Measurements from ENCODE around the gene SFSWAP.

Gene SFSWAP

GRCh38 chr12:131693149-131693548, 17.7 kb upstream of the SFSWAP start:
- no peak for DNase-seq (ENCODE audit: extremely low read depth, insufficient read length)
- Histone ChIP-seq H3K36me3 (ENCODE audit: control insufficient read depth, insufficient read depth, low read length) (no peaks in the 10 kb centered on the region), H3K4me3 (replicated peaks; ENCODE audit: low read depth, low read length) (no peak overlapping the region), H3K27me3 (replicated peaks; ENCODE audit: control insufficient read depth, insufficient read depth, low read length) (no peaks in the 10 kb centered on the region)
- no peak for TF ChIP-seq CTCF (IDR thresholded peaks at IDR 0.05; ENCODE audit: insufficient read depth, low read length, poor library complexity, severe bottlenecking)

GRCh38 chr12:131694116-131694838, 16.6 kb upstream of the SFSWAP start:
- no peak for TF ChIP-seq CTCF (IDR thresholded peaks at IDR 0.05; ENCODE audit: insufficient read depth, low read length, poor library complexity, severe bottlenecking)
- H3K4me3 ChIP-seq (replicated peaks; ENCODE audit: low read depth, low read length): no peak overlapping the region
- H3K27me3 ChIP-seq (replicated peaks; ENCODE audit: control insufficient read depth, insufficient read depth, low read length): no peaks in the 10 kb centered on the region
- no peak for DNase-seq (ENCODE audit: extremely low read depth, insufficient read length)
- no peaks in the 10 kb centered on the region for H3K36me3 ChIP-seq (ENCODE audit: control insufficient read depth, insufficient read depth, low read length)

- DNase-seq (ENCODE audit: extremely low read depth, insufficient read length): no peak
- no peak for TF ChIP-seq CTCF (IDR thresholded peaks at IDR 0.05; ENCODE audit: insufficient read depth, low read length, poor library complexity, severe bottlenecking)
- Histone ChIP-seq H3K36me3 (ENCODE audit: control insufficient read depth, insufficient read depth, low read length) (no peaks in the 10 kb centered on the region), H3K27me3 (replicated peaks; ENCODE audit: control insufficient read depth, insufficient read depth, low read length) (no peaks in the 10 kb centered on the region), H3K4me3 (replicated peaks; ENCODE audit: low read depth, low read length) (no peak overlapping the region)
Observed at GRCh38 chr12:131695968-131696367, 14.9 kb upstream of the SFSWAP start.

GRCh38 chr12:131698286-131698685, 12.6 kb upstream of the SFSWAP start:
- H3K36me3 ChIP-seq (ENCODE audit: control insufficient read depth, insufficient read depth, low read length): no peaks in the 10 kb centered on the region
- no peak overlapping the region for H3K4me3 ChIP-seq (replicated peaks; ENCODE audit: low read depth, low read length)
- H3K27me3 ChIP-seq (replicated peaks; ENCODE audit: control insufficient read depth, insufficient read depth, low read length): no peaks in the 10 kb centered on the region
- no peak for DNase-seq (ENCODE audit: extremely low read depth, insufficient read length)
- no peak for TF ChIP-seq CTCF (IDR thresholded peaks at IDR 0.05; ENCODE audit: insufficient read depth, low read length, poor library complexity, severe bottlenecking)

GRCh38 chr12:131699434-131699833, 11.5 kb upstream of the SFSWAP start:
- no peak for TF ChIP-seq CTCF (IDR thresholded peaks at IDR 0.05; ENCODE audit: insufficient read depth, low read length, poor library complexity, severe bottlenecking)
- Histone ChIP-seq H3K36me3 (ENCODE audit: control insufficient read depth, insufficient read depth, low read length) (no peaks in the 10 kb centered on the region), H3K27me3 (replicated peaks; ENCODE audit: control insufficient read depth, insufficient read depth, low read length) (no peaks in the 10 kb centered on the region), H3K4me3 (replicated peaks; ENCODE audit: low read depth, low read length) (no peak overlapping the region)
- DNase-seq (ENCODE audit: extremely low read depth, insufficient read length): no peak

GRCh38 chr12:131700271-131700670, 10.6 kb upstream of the SFSWAP start:
- TF ChIP-seq CTCF (IDR thresholded peaks at IDR 0.05; ENCODE audit: insufficient read depth, low read length, poor library complexity, severe bottlenecking): no peak
- Histone ChIP-seq H3K27me3 (replicated peaks; ENCODE audit: control insufficient read depth, insufficient read depth, low read length) (no peaks in the 10 kb centered on the region), H3K36me3 (ENCODE audit: control insufficient read depth, insufficient read depth, low read length) (no peaks in the 10 kb centered on the region), H3K4me3 (replicated peaks; ENCODE audit: low read depth, low read length) (no peak overlapping the region)
- DNase-seq (ENCODE audit: extremely low read depth, insufficient read length): no peak

All from GM06990 (cell line).